B cell (primary cell): ENCODE measurements around the gene TNNI3. TPM values are rescaled to one million over a fixed set of nuclear protein-coding genes. Genes with fewer than 3 reads are reported as not detected.

ENCODE experiments used
- ATAC-seq: fragments of 200-7000 bp; cut with Tn5 transposase; one replicate; pipeline ENCODE4 v1.10.0; 2021; ENCODE audit warnings: low read depth, mild to moderate bottlenecking, moderate number of reproducible peaks, moderate library complexity
- CTCF ChIA-PET: fragments of 350-600 bp; sonication (Branson Sonifier 250); formaldehyde crosslinking; loops from one replicate; lab custom pipeline; 2021; ENCODE audit warnings: antibody characterized with exemption, inconsistent platforms; lab: Charles Lee
- POLR2A ChIA-PET: fragments of 350-600 bp; sonication (Branson Sonifier 250); formaldehyde crosslinking; loops from one replicate; lab custom pipeline; 2021; ENCODE audit warnings: antibody characterized with exemption; lab: Charles Lee
- DNase-seq: peaks from one replicate; pipeline ENCODE4 v3.0.0; 2013
- H2AFZ ChIP-seq: 2 replicates; pipeline ENCODE4 v1.6.1; 2012; ENCODE audit warnings: mild to moderate bottlenecking, low read depth, low read length; ENCODE audit not compliant: insufficient read depth, poor library complexity, severe bottlenecking
- H3K27ac ChIP-seq, 2 donors: 1 replicate in 1 of 2; 2 replicates in 1 of 2; pipeline ENCODE4 v1.5.1; 2012 to 2013; ENCODE audit warnings: low read length in 2 of 2, mild to moderate bottlenecking in 2 of 2, moderate library complexity in 1 of 2
- H3K27me3 ChIP-seq, 4 experiments: fragments of 200-600 bp in 1 of 4; sonication (generic) in 1 of 4; replicated peaks in 1 of 4; 1 replicate in 2 of 4; 2 replicates in 2 of 4; pipeline versions ENCODE4 v1.6.1 to v1.7.0; 2013 to 2016; ENCODE audit warnings: low read length in 3 of 4, mild to moderate bottlenecking in 2 of 4, mixed read lengths in 1 of 4, moderate library complexity in 1 of 4; ENCODE audit not compliant: insufficient read depth in 4 of 4, control insufficient read depth in 3 of 4; ENCODE audit errors: control extremely low read depth in 1 of 4
- H3K36me3 ChIP-seq, 2 experiments: replicated peaks in 1 of 2; 1 replicate in 1 of 2; 2 replicates in 1 of 2; pipeline versions ENCODE4 v1.6.1 to v1.7.1; 2013; ENCODE audit warnings: low read length in 1 of 2; ENCODE audit not compliant: insufficient read depth in 2 of 2, control insufficient read depth in 1 of 2; ENCODE audit errors: control extremely low read depth in 1 of 2, extremely low read depth in 1 of 2
- H3K4me1 ChIP-seq, 2 donors: fragments of 200-600 bp in 1 of 2; sonication (generic) in 1 of 2; 1 replicate in 1 of 2; 2 replicates in 1 of 2; pipeline versions ENCODE4 v1.5.1 to v1.6.1; 2013 to 2017; ENCODE audit warnings: low read length in 2 of 2; ENCODE audit not compliant: control insufficient read depth in 2 of 2, insufficient read depth in 2 of 2
- H3K4me2 ChIP-seq: replicated peaks from 2 replicates; pipeline ENCODE3; 2012; ENCODE audit warnings: mild to moderate bottlenecking, low read depth, low read length; ENCODE audit not compliant: poor library complexity, severe bottlenecking
- H3K4me3 ChIP-seq, 5 experiments: fragments of 200-600 bp in 1 of 5; sonication (generic) in 1 of 5; 1 replicate in 3 of 5; 2 replicates in 2 of 5; pipeline versions ENCODE4 v1.5.1 to v1.7.0; 2011 to 2016; ENCODE audit warnings: low read length in 4 of 5, mild to moderate bottlenecking in 4 of 5, low read depth in 2 of 5, control low read depth in 1 of 5, moderate library complexity in 1 of 5; ENCODE audit not compliant: insufficient read depth in 1 of 5; ENCODE audit errors: control extremely low read depth in 1 of 5, extremely low read depth in 1 of 5
- H3K79me2 ChIP-seq: fragments of 200-600 bp; sonication (generic); one replicate; pipeline ENCODE4 v1.6.0; 2016; ENCODE audit warnings: low read length; ENCODE audit not compliant: control insufficient read depth, insufficient read depth
- H3K9ac ChIP-seq: fragments of 200-600 bp; sonication (generic); 2 replicates; pipeline ENCODE4 v1.6.1; 2017; ENCODE audit warnings: mild to moderate bottlenecking, low read length, moderate library complexity
- H3K9me3 ChIP-seq, 3 donors: one replicate each; pipeline versions ENCODE4 v1.6.1 to v1.7.1; 2013; ENCODE audit warnings: low read length in 2 of 3; ENCODE audit not compliant: control insufficient read depth in 2 of 3, insufficient read depth in 1 of 3; ENCODE audit errors: control extremely low read depth in 1 of 3
- H4K20me1 ChIP-seq: 2 replicates; pipeline ENCODE4 v1.6.0; 2012; ENCODE audit warnings: mild to moderate bottlenecking, low read length; ENCODE audit not compliant: insufficient read depth, control insufficient read depth, poor library complexity, severe bottlenecking
- H3K27ac Mint-ChIP-seq: one replicate; pipeline ENCODE4 v1.8.0; 2021; ENCODE audit warnings: mixed read lengths
- H3K27me3 Mint-ChIP-seq: one replicate; pipeline ENCODE4 v1.8.0; 2021; ENCODE audit warnings: mixed read lengths
- H3K4me1 Mint-ChIP-seq: one replicate; pipeline ENCODE4 v1.8.0; 2021; ENCODE audit warnings: mixed read lengths
- H3K4me3 Mint-ChIP-seq: one replicate; pipeline ENCODE4 v1.8.0; 2021; ENCODE audit warnings: mixed read lengths
- H3K9me3 Mint-ChIP-seq: one replicate; pipeline ENCODE4 v1.8.0; 2022; ENCODE audit warnings: mixed read lengths; ENCODE audit not compliant: insufficient read depth
- EZH2 ChIP-seq: IDR thresholded peaks from 2 replicates; pipeline ENCODE4 v1.6.1; 2012; ENCODE audit warnings: borderline replicate concordance, low read depth, mild to moderate bottlenecking, moderate library complexity, low read length; ENCODE audit not compliant: insufficient read depth, poor library complexity, severe bottlenecking
- WGBS: methylation state at CpG from one replicate; pipeline ENCODE4 v1.1.5; 2013; ENCODE audit warnings: missing lambda C conversion rate; ENCODE audit not compliant: insufficient coverage; 5-methylcytosine and 5-hydroxymethylcytosine counted together
- intact Hi-C: fragments of 100-400 bp; cut with micrococcal nuclease; formaldehyde crosslinking; loops from one replicate; pipeline ENCODE4 v1.10.0; 2022
- polyA plus RNA-seq: library from polyadenylated mRNA; depleted of rRNA; stranded (reverse); fragments of >200 nt; gene quantifications from 2 replicates; pipeline ENCODE4 v1.2.3, GENCODE V29; 2012
- total RNA-seq, 2 donors: library from RNA; stranded (reverse); fragments of 120-200 nt in 1 of 2; gene quantifications; 1 replicate in 1 of 2; 2 replicates in 1 of 2; pipeline versions ENCODE4 v1.2.3 to v1.2.4, GENCODE V29; 2013 to 2022
- TF ChIP-seq, protein P1 (sequence below): fragments of 200-600 bp; IDR thresholded peaks from one replicate; pipeline ENCODE4 v1.8.0; 2022; ENCODE audit warnings: antibody characterized with exemption, mild to moderate bottlenecking

TNNI3 gene
- total and polyA plus RNA-seq, 2 donors (not counting 1 experiment from before 2014, with no cell fraction given), result not detected

DNA sequence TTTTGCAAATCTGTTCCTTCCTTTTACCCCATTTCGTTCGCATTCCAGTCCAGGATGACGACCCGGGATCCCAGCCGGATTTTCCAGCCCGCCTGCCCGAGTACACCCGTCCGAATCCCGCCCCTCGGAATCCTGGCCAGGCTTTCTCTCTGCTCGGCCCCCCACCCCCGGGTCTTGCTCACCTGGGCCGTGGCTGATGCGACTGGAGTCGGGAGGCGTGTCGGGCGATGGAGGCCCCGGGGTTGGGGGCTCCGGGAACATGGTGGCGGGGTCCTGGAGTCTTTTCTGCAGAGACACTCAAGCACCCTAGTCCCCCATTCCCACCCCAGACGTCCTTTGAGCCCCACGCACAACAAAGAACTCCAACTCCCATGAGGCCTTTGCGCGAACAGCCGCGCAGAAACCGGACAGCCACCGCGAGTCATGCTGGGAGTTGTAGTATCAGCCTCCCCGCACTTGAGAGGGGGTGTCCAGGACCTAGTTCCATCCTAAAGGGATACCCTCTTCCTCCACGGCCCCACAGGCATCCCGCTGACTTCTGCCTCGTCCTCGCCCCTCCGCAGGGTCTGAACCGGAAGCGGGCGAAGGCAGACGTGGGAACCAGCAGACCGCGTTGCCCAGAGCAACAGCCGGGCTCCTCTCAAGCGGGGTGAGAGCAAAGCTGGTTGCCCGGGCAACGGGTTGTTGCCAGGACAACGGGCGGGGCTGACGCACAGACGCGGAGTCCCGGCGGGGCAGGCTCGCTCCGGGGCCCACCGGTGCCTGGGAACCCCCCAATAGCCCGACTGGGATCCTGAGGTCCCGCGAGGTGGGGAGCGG lies 21.5 kb upstream of the TNNI3 start:
- Histone ChIP-seq H4K20me1 (no peaks in the 10 kb centered on the region), H3K36me3 (no peaks in the 10 kb centered on the region), H3K9ac (peak overlapping the region; percentile 55), H2AFZ (no peak overlapping the region), H3K4me2 (peak overlapping the region; percentile 81), H3K4me3 (peak overlapping the region in 4 of 5 experiments; percentile 31 to 60 (median 50)), H3K79me2 (no peaks in the 10 kb centered on the region), H3K27me3 (peaks cover 0 to 91% (median 56%) of the 10 kb centered on the region in 4 experiments), H3K4me1 (peaks cover 29 to 40% of the 10 kb centered on the region in 2 donors), H3K27ac (peak overlapping the region in 1 of 2 donors; percentile 64), H3K9me3 (peaks cover 0 to 62% (median 14%) of the 10 kb centered on the region in 3 donors)
- H3K27ac Mint-ChIP-seq, result peak overlapping the region; percentile 89
- ATAC-seq (peak; percentile 83), DNase-seq (peak; percentile 98)
- ChIA-PET CTCF (interaction anchor here (1.0 kb wide), 1 partner anchor 161 kb away, joined by 3 read pairs; the partner anchor contains the start of gene KMT5C), POLR2A (interaction anchor here (0.9 to 1.3 kb wide), 2 partner anchors 75 to 161 kb away, joined by 3 to 4 read pairs; partner anchors contain the start of gene KMT5C)
- H3K9me3 Mint-ChIP-seq, result no peaks in the 10 kb centered on the region
- peak overlapping the region; percentile 88 for H3K4me3 Mint-ChIP-seq
- peaks cover 29% of the 10 kb centered on the region for H3K4me1 Mint-ChIP-seq
- intact Hi-C loops, result loop anchor here (1.0 kb wide), 2 partner anchors 62 to 80 kb away; partner anchors contain the start of genes PPP1R12C and PPP6R1
- WGBS, result 8% methylated on average over 60 of the region's 61 CpGs
- TF ChIP-seq EZH2, result no peak
- TF ChIP-seq, protein P1, sequence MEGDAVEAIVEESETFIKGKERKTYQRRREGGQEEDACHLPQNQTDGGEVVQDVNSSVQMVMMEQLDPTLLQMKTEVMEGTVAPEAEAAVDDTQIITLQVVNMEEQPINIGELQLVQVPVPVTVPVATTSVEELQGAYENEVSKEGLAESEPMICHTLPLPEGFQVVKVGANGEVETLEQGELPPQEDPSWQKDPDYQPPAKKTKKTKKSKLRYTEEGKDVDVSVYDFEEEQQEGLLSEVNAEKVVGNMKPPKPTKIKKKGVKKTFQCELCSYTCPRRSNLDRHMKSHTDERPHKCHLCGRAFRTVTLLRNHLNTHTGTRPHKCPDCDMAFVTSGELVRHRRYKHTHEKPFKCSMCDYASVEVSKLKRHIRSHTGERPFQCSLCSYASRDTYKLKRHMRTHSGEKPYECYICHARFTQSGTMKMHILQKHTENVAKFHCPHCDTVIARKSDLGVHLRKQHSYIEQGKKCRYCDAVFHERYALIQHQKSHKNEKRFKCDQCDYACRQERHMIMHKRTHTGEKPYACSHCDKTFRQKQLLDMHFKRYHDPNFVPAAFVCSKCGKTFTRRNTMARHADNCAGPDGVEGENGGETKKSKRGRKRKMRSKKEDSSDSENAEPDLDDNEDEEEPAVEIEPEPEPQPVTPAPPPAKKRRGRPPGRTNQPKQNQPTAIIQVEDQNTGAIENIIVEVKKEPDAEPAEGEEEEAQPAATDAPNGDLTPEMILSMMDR, result no peak
- H3K27me3 Mint-ChIP-seq, result peaks cover 62% of the 10 kb centered on the region

GRCh38 chr19:55176076-55176475 lies 18.5 kb upstream of the TNNI3 start:
- peaks cover 41 to 55% of the 10 kb centered on the region in 2 donors for H3K4me1 ChIP-seq
- intact Hi-C loops, result no loop called here
- Mint-ChIP-seq H3K27me3 (peaks cover 70% of the 10 kb centered on the region), H3K4me1 (peaks cover 40% of the 10 kb centered on the region), H3K4me3 (no peak overlapping the region), H3K27ac (no peak overlapping the region), H3K9me3 (no peaks in the 10 kb centered on the region)
- no peak for DNase-seq
- no peak overlapping the region for H2AFZ ChIP-seq
- no peak overlapping the region for H3K4me2 ChIP-seq
- H3K9me3 ChIP-seq, result peaks cover 0 to 66% (median 14%) of the 10 kb centered on the region in 3 donors
- no peak overlapping the region for H3K9ac ChIP-seq
- CTCF ChIA-PET, result no interaction called here
- no peaks in the 10 kb centered on the region for H3K79me2 ChIP-seq
- H4K20me1 ChIP-seq, result no peaks in the 10 kb centered on the region
- POLR2A ChIA-PET, result no interaction called here
- ATAC-seq, result no peak
- H3K27ac ChIP-seq, result no peak overlapping the region
- WGBS, result 41% methylated on average over 2 of the region's 2 CpGs
- no peak overlapping the region for H3K4me3 ChIP-seq
- H3K36me3 ChIP-seq, result no peaks in the 10 kb centered on the region
- no peak for TF ChIP-seq EZH2
- TF ChIP-seq, protein P1, result no peak
- peaks cover 0 to 94% (median 58%) of the 10 kb centered on the region in 4 experiments for H3K27me3 ChIP-seq
